HG03354 (cell line): Measurements from ENCODE around the gene CDYL2.

Experiments used
- ATAC-seq: cut with Tn5 transposase; IDR thresholded peaks from one replicate; pipeline ENCODE4 v1.9.1; 2021; ENCODE audit warnings: mild to moderate bottlenecking; ENCODE audit not compliant: unreplicated experiment, poor library complexity, severe bottlenecking

CDYL2 gene, protein sequence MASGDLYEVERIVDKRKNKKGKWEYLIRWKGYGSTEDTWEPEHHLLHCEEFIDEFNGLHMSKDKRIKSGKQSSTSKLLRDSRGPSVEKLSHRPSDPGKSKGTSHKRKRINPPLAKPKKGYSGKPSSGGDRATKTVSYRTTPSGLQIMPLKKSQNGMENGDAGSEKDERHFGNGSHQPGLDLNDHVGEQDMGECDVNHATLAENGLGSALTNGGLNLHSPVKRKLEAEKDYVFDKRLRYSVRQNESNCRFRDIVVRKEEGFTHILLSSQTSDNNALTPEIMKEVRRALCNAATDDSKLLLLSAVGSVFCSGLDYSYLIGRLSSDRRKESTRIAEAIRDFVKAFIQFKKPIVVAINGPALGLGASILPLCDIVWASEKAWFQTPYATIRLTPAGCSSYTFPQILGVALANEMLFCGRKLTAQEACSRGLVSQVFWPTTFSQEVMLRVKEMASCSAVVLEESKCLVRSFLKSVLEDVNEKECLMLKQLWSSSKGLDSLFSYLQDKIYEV

DNA sequence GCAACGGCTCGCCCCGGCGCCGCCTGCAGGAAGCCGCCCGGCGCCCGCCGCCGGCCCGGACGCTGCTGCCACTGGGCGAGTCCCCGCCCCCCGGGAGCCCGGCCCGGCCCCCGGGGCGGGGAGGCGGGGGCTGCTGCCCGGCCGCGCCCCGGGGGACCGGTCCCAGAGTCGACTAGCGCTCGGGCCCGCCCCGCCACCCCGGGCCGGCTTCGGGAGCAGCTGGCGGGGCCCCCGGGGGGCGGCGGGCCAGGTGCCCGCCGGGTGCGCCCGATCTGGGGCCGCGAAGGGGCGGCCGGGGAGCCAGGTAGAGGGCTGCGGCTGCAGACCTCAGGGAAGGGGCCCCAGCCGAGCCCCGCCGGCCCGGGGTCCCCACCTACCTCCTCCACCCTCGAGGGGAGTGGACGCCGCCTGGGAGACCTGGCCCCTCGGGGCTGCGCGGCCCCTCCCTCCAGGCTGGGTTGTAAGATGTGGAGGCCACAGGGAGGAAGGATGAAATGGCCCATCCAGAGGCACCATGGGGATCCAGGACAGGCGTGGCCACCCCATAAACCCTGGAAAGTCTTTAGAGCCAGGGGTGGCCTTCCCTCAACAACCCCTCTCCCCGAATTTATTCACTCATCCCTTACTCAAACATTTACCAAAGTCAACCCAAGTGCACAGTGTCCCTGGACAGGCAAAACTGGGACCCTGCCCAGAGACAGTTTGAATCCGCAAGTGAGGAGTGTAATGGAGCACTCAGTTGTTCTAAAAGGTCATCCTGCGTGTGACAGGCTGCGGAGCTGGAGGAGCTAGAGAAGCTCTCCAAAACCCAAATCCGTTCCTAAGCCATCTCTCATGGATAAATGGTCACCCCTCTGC lies at the start of gene CDYL2:
CDYL2 (minus strand) TSS at position 73 of the 858 bp plus-strand sequence. CDS start 425 bp downstream, outside the sequence.
- peak; percentile 63 for ATAC-seq

GRCh38 chr16:80852261-80852872 lies 48.0 kb upstream of the CDYL2 start:
- no peak for ATAC-seq

- ATAC-seq: no peak
These were observed 47.4 kb upstream of the CDYL2 start for GRCh38 chr16:80851831-80852230.

DNA sequence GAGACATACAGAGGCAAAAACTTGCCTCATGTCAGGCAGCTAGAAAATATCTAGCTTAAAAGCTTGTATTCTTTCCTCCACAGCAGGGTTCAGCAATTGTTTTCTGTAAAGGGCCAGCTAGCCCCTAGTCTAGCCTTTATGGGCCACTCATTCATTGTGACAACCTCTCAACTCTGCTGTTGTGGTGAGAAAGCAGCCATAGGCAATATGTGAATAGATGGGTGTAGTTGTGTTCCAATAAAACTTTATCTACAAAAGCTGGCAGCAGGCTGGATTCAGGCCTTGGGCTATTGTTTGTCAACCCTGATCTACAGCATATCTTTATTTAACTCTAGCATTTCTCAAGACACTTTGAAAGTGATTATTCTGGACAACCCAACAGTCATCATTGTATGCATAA lies 46.4 kb upstream of the CDYL2 start:
- no peak for ATAC-seq

DNA sequence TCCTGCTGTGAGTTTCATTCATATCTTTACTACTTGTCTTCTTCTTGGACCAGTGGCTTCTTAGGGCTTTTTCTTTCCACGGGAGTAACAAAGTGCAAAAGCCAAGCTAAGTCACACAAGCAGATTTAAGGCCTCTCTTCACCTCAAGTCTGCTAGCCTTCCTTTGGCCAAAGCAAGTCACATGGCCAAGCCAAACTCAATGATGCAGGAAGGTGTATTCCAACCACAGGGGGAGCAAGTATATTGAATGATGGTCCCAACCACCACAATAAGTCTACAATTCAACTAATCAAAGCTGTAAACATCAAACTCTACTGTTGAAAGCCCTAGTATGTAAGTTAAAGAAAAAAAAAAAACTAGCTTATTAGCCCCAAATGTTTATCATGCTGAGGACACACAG lies 44.5 kb upstream of the CDYL2 start:
- no peak for ATAC-seq

DNA sequence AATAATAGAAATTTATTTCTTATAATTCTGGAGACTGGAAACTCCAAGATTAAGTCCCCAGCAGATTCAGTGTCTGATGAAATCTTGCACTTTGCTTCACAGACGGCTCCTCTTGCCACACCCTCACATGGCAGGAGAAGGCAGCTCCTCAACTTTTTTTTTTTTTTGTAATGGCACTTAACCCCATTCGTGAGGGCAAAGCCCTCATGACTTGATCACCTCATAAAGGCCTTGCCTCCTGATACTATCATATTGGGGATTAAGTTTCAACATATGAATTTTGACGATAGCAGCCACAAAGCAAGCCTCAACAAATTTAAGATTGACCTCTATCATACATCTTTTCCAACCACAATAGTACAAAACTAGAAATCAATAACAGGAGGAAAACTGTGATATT lies 42.3 kb upstream of the CDYL2 start:
- ATAC-seq: no peak

DNA sequence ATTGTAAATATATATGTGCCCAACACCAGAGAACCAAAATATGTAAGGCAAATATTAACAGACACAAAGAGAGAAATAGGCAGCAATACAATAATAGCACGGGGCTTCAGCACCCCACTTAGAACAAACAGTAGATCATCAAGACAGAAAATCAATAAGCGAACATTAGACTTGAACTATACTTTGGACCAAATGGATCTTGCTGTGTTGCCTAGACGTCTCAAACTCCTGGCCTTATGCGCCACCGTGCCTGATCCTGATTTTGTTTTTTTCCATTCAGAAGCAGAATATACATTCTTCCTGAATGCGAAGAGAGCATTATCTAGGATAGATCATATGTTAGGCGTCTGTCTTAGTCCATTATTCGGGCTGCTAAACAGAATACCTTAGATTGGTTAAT lies 41.9 kb upstream of the CDYL2 start:
- no peak for ATAC-seq

- no peak for ATAC-seq
These were observed 40.0 kb upstream of the CDYL2 start for GRCh38 chr16:80844395-80844794.

- ATAC-seq: no peak
These were observed 36.8 kb upstream of the CDYL2 start for GRCh38 chr16:80841231-80841630.

DNA sequence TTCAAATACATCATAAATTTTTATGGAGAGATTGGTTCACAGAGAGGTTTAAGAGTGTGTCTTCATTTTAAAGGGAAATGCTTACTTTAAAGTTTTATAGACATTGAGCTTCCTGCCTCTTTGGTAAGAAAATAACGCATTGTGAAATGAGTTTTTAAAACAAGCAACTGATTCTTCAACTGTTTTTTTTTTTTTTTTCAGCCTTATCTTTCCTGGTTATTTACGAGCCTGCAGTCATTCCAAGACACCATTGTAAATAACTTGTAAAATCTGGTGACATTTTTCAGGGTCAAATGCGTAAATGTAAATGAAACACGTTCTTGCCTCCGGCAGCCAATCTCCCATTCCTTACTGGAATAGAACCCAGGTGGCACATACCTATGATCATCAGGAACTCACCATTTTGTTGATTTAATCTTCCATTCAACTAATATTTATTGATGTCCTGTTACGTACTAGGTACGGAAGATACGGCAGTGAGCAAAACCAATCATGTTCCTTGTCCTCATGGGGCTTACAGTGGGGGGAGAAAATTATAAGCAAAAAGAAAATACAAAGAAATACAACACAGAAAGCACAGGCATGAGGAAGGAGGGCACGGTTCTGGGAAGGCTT lies 33.2 kb upstream of the CDYL2 start:
- no peak for ATAC-seq

DNA sequence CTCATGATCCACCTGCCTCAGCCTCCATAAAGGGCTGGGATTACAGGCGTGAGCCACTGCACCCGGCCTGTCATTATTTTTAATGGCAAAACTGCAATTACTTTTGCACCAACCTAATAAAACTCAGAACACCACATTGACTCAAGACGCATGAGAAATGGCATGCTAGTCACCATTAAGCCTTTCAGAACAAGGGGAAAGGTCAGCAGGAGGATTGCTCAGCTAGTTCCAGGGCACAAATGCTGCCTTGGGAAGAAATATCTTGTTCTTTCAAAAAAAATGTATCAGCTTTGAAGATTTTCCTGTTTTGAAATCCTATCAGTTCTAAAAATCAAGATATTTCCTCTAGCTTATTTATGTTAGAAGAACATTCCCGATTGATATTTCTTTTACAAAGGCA lies 32.4 kb upstream of the CDYL2 start:
- no peak for ATAC-seq

DNA sequence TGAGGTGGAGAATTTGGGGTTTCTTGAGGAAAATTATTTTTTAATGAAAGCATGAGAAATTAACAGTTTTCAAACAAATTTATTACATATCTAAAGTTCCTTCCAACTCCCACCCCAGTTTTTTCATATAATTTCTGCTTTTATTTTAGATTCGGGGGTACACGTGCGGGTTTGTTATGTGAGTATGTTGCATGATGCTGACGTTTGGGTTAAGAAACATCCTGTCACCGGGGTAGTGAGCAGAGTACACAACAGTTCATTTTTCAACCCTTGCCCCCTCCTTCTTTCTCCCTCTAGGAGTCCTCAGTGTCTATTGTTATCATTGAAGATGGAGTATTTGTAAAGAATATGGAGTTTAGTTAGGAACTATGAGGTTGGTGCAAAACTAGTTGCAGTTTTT lies 31.8 kb upstream of the CDYL2 start:
- ATAC-seq: no peak

- ATAC-seq: no peak
These were observed 26.6 kb upstream of the CDYL2 start for GRCh38 chr16:80831039-80831438.

DNA sequence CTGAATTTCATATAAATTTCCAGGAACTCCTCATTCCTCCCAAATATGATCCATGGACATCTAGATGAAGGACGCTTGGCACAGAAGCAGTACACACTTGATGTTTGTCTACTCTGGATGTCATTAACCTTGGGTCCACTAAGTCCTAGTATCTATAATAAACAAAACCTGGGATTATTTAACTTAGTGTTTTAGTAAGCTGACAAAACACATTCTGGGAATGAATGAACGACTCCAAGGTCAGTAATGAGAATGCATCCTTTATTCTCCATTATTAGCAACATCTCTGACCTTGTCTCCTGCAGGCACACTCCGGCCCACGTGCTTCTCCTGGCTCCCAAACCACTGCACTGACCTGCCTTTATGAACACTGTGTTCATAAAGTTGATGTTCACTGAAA lies 24.1 kb upstream of the CDYL2 start:
- no peak for ATAC-seq

DNA sequence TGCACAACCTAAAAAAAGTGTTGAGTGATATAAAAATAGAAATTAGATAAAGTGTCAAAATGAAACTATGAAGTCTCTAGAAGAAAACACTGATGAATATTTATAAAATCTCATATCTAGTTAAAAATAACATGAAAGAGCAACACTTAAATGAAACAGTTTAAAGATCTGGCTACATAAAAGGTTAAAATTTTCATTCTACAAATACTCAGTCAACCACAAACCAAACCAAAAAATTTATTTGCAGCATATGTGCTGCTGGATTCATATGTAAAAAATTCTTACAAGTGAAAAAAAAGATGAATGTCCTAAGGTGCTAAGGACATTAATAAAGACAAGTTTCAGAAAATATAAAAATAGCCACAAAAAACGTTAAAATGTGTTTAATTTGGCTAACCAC lies 22.6 kb upstream of the CDYL2 start:
- no peak for ATAC-seq

DNA sequence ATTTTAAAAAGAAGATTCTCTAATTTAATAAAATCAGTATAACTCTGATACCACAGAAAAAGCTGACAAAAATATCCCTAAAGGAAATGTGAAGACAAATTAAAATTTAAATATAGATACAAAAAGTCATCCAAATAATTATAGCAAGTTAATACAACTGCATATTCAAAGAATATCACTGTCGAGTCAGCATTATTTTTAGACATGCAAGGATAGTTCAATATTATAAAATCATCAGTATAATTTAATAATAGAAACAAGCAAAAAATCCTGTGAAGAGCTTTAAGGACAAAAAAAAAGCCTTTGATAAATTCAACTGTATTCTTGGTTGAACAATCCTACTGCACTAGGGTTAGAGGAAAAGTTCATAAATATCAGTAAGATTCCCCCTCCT lies 21.0 kb upstream of the CDYL2 start:
- no peak for ATAC-seq

GRCh38 chr16:80824623-80825364 lies 20.4 kb upstream of the CDYL2 start:
- peak; percentile 50 for ATAC-seq

- no peak for ATAC-seq
These were observed 15.6 kb upstream of the CDYL2 start for GRCh38 chr16:80819988-80820387.

DNA sequence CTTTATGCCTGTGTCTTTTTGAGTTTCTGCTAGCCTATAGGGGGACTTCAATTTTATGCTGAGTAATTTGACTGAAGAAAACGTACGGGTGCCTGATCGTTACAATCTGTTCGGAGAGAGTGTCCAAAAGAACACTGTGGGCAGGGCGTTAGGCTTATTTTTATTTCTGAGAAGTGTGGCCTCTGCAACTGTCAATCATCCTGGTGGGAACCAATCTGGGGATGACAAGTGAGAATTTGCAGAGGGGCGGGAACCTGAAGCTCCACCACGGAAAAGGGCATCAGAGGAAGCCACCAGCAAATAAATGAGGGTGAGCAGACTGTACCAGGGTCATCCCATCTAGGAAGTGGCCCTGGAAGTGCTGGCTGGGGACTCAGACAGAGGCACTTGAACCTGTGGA lies 12.0 kb upstream of the CDYL2 start:
- ATAC-seq: no peak
